ENCODE measurements around the gene ELMO3. TPM values are rescaled to one million over a fixed set of nuclear protein-coding genes. Genes with fewer than 3 reads are reported as not detected.

Gene ELMO3
- total RNA-seq, 2 experiments from 2014 or later = 7.6 to 7.8 TPM

- DNase-seq (ENCODE audit: low spot score) = peak; percentile 58
- Histone ChIP-seq H3K9me3 (ENCODE audit: low read length) (no peaks in the 10 kb centered on the region), H2AFZ (ENCODE audit: low read length) (no peak overlapping the region), H4K20me1 (ENCODE audit: insufficient read depth, low read length) (no peaks in the 10 kb centered on the region), H3K79me2 (ENCODE audit: insufficient read depth, low read depth, low read length) (no peaks in the 10 kb centered on the region), H3K4me3 (ENCODE audit: low read depth, low read length, poor library complexity, severe bottlenecking) (peak overlapping the region; percentile 38), H3K9me2 (ENCODE audit: insufficient read depth, low read length) (no peaks in the 10 kb centered on the region), H3K4me1 (ENCODE audit: insufficient read depth, low read length, poor library complexity, severe bottlenecking) (peaks cover 23% of the 10 kb centered on the region), H3K27ac (ENCODE audit: low read depth, low read length, poor library complexity, severe bottlenecking) (no peak overlapping the region), H3K36me3 (ENCODE audit: insufficient read depth, low read length) (no peaks in the 10 kb centered on the region), H3K4me2 (ENCODE audit: low read length) (peak overlapping the region; percentile 52)
- no TSS peak for BruUV-seq (replicated peaks)
- ChIA-PET CTCF (ENCODE audit: unreplicated experiment) (no interaction called here), POLR2A (interaction anchor here (0.6 to 0.7 kb wide), 2 partner anchors 24 to 51 kb away, joined by 4 read pairs; no protein-coding TSS in a partner anchor)
- intact Hi-C loops (cut with micrococcal nuclease; ENCODE audit: unreplicated experiment) = no loop called here
- no peak for TF ChIP-seq EZH2phosphoT487 (IDR thresholded peaks at IDR 0.05; ENCODE audit: borderline replicate concordance, low read depth, low read length)
- TF ChIP-seq, protein P1, sequence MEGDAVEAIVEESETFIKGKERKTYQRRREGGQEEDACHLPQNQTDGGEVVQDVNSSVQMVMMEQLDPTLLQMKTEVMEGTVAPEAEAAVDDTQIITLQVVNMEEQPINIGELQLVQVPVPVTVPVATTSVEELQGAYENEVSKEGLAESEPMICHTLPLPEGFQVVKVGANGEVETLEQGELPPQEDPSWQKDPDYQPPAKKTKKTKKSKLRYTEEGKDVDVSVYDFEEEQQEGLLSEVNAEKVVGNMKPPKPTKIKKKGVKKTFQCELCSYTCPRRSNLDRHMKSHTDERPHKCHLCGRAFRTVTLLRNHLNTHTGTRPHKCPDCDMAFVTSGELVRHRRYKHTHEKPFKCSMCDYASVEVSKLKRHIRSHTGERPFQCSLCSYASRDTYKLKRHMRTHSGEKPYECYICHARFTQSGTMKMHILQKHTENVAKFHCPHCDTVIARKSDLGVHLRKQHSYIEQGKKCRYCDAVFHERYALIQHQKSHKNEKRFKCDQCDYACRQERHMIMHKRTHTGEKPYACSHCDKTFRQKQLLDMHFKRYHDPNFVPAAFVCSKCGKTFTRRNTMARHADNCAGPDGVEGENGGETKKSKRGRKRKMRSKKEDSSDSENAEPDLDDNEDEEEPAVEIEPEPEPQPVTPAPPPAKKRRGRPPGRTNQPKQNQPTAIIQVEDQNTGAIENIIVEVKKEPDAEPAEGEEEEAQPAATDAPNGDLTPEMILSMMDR (conservative IDR thresholded peaks at IDR 0.05; ENCODE audit: low read length) = peak; percentile 88
These were observed 29.2 kb upstream of the ELMO3 start for GRCh38 chr16:67169642-67170167.

- H3K27ac ChIP-seq (ENCODE audit: low read depth, low read length, poor library complexity, severe bottlenecking) = no peak within 1 kb of the TSS
- peak within 1 kb of the TSS; percentile 38 for H3K4me3 ChIP-seq (ENCODE audit: low read depth, low read length, poor library complexity, severe bottlenecking)
- no peaks in the 10 kb centered on the region for H3K79me2 ChIP-seq (ENCODE audit: insufficient read depth, low read depth, low read length)
- no TSS peak for BruUV-seq (replicated peaks)
- DNase-seq (ENCODE audit: low spot score) = no peak
- ChIA-PET POLR2A (interaction anchor here (0.7 kb wide), 1 partner anchor 23 kb away, joined by 4 read pairs; no protein-coding TSS in a partner anchor), CTCF (ENCODE audit: unreplicated experiment) (interaction anchor here (0.6 kb wide), 1 partner anchor 32 kb away, joined by 3 read pairs; no protein-coding TSS in a partner anchor)
- peak within 1 kb of the TSS; percentile 52 for H3K4me2 ChIP-seq (ENCODE audit: low read length)
- TF ChIP-seq, protein P1 (conservative IDR thresholded peaks at IDR 0.05; ENCODE audit: low read length) = no peak
- no peak for TF ChIP-seq EZH2phosphoT487 (IDR thresholded peaks at IDR 0.05; ENCODE audit: borderline replicate concordance, low read depth, low read length)
- H2AFZ ChIP-seq (ENCODE audit: low read length) = no peak within 1 kb of the TSS
- H3K9me3 ChIP-seq (ENCODE audit: low read length) = no peaks in the 10 kb centered on the region
- H3K9me2 ChIP-seq (ENCODE audit: insufficient read depth, low read length) = no peaks in the 10 kb centered on the region
- H3K36me3 ChIP-seq (ENCODE audit: insufficient read depth, low read length) = no peaks in the 10 kb centered on the region
- H4K20me1 ChIP-seq (ENCODE audit: insufficient read depth, low read length) = no peaks in the 10 kb centered on the region
- intact Hi-C loops (cut with micrococcal nuclease; ENCODE audit: unreplicated experiment) = no loop called here
- H3K4me1 ChIP-seq (ENCODE audit: insufficient read depth, low read length, poor library complexity, severe bottlenecking) = peaks cover 25% of the 10 kb centered on the region
These were observed 28.6 kb upstream of the ELMO3 start, which contains the start of gene NOL3 for GRCh38 chr16:67170168-67170948. TSS of gene NOL3 (plus strand) at chr16:67170538.
